Stomach smooth muscle (tissue), 2 donors: ENCODE data around the gene UBR3.
A peak's percentile ranks its signal among the peaks of the same experiment; 100 is the strongest.
"Not testable (repeated sequence)": the region's sequence is repeated elsewhere in the genome, so short reads cannot be mapped to it uniquely, and the experiment has no call there.

Source experiments
- H3K27ac ChIP-seq: one replicate; pipeline ENCODE4 v1.7.0; 2013; ENCODE audit warnings: mild to moderate bottlenecking, low read length, inconsistent platforms
- H3K27me3 ChIP-seq, 2 donors: one replicate each; pipeline ENCODE4 v1.7.0; 2013; ENCODE audit warnings: low read length in 2 of 2; ENCODE audit not compliant: insufficient read depth in 2 of 2, control insufficient read depth in 1 of 2
- H3K36me3 ChIP-seq, 2 donors: one replicate each; pipeline ENCODE4 v1.7.0; 2013; ENCODE audit warnings: low read length in 2 of 2; ENCODE audit not compliant: control insufficient read depth in 2 of 2, insufficient read depth in 2 of 2
- H3K4me1 ChIP-seq: one replicate; pipeline ENCODE4 v1.7.0; 2013; ENCODE audit warnings: low read length; ENCODE audit not compliant: control insufficient read depth, insufficient read depth
- H3K4me3 ChIP-seq, 2 donors: one replicate each; pipeline ENCODE4 v1.7.0; 2013; ENCODE audit warnings: low read length in 2 of 2
- H3K9ac ChIP-seq, 2 donors: one replicate each; pipeline ENCODE4 v1.7.0; 2013; ENCODE audit warnings: low read length in 2 of 2, mild to moderate bottlenecking in 1 of 2
- H3K9me3 ChIP-seq, 2 donors: one replicate each; pipeline ENCODE4 v1.7.0; 2013; ENCODE audit warnings: low read length in 2 of 2; ENCODE audit not compliant: control insufficient read depth in 2 of 2
- donor health status: healthy.
- donor health status: Pancreatic carcinoma.

UBR3 gene

GRCh38 chr2:169798718-169799592 lies 28.3 kb upstream of the UBR3 start, which contains the start of gene SSB:
TSS of gene SSB (plus strand) at chr2:169798871. CDS start at chr2:169800961, 2,090 bp downstream.
- peak within 1 kb of the TSS; percentile 76 for H3K27ac ChIP-seq
- H3K4me1 ChIP-seq, result no peaks in the 10 kb centered on the region
- H3K9me3 ChIP-seq, result no peaks in the 10 kb centered on the region
- peak within 1 kb of the TSS; percentile 81 to 85 for H3K9ac ChIP-seq
- peak within 1 kb of the TSS; percentile 61 to 90 for H3K4me3 ChIP-seq
- peaks cover 0 to 3% of the 10 kb centered on the region in 2 donors for H3K36me3 ChIP-seq
- no peaks in the 10 kb centered on the region for H3K27me3 ChIP-seq

DNA sequence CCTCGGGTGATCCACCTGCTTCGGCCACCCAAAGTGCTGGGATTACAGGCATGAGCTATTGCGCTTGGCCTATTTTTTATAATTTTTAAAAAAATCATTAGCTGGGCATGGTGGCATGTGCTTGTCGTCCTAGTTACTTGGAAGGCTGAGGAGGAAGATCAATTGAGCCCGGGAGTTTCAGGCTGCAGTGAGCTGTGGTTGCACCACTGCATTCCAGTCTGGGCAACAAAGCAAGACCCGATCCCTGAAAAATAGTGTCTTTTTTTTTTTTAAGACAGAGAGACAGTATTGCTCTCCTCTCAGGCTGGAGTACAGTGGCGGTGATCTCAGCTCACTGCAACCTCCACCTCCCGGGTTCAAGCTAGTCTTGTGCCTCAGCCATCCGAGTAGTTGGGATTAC lies 23.8 kb upstream of the UBR3 start:
- no peak overlapping the region for H3K27ac ChIP-seq
- peaks cover 18 to 21% of the 10 kb centered on the region in 2 donors for H3K36me3 ChIP-seq
- H3K4me1 ChIP-seq, result no peaks in the 10 kb centered on the region
- H3K9ac ChIP-seq, result no peak overlapping the region
- no peaks in the 10 kb centered on the region for H3K27me3 ChIP-seq
- no peak overlapping the region for H3K4me3 ChIP-seq
- no peaks in the 10 kb centered on the region for H3K9me3 ChIP-seq

DNA sequence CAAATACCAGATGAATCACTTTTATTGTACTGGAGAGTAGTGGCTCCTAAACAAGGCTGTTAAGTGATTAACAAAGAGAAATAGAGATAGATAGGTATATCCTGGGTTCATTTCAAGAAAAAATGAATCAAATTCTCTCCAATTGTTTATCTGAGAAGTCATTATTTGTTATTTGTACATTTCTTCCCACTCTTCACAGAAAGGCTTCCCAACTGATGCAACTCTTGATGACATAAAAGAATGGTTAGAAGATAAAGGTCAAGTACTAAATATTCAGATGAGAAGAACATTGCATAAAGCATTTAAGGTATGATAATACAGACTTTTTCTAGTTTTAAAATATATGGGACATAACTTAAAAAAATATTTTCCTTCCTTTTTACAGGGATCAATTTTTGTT lies 20.7 kb upstream of the UBR3 start:
- Histone ChIP-seq H3K27me3 (no peaks in the 10 kb centered on the region), H3K9ac (no peak overlapping the region), H3K4me3 (no peak overlapping the region), H3K27ac (no peak overlapping the region), H3K9me3 (no peaks in the 10 kb centered on the region), H3K4me1 (no peaks in the 10 kb centered on the region), H3K36me3 (peaks cover 20 to 24% of the 10 kb centered on the region in 2 donors)

DNA sequence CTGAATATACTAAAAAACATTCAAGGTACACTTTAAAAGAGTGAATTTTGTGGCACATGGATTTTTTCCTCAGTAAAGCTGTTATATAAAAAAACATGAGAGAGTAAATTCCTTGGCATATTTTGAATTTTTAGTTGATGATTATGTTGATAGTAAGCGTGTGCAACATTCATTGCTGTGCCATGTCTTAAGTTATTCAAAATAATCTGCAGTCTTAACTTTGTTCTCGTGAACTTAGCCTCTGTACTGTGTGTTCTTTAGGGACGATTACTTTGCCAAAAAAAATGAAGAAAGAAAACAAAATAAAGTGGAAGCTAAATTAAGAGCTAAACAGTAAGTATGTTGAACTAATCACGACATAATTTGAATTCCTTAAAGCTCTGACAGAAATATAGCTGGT lies 19.0 kb upstream of the UBR3 start:
- no peak overlapping the region for H3K9ac ChIP-seq
- H3K9me3 ChIP-seq, result no peaks in the 10 kb centered on the region
- no peaks in the 10 kb centered on the region for H3K27me3 ChIP-seq
- H3K4me3 ChIP-seq, result no peak overlapping the region
- H3K4me1 ChIP-seq, result no peaks in the 10 kb centered on the region
- no peak overlapping the region for H3K27ac ChIP-seq
- H3K36me3 ChIP-seq, result peaks cover 25 to 30% of the 10 kb centered on the region in 2 donors

GRCh38 chr2:169815849-169816248 lies 11.4 kb upstream of the UBR3 start:
- H3K4me1 ChIP-seq, result no peaks in the 10 kb centered on the region
- no peak overlapping the region for H3K9ac ChIP-seq
- H3K36me3 ChIP-seq, result peaks cover 18 to 21% of the 10 kb centered on the region in 2 donors
- H3K27me3 ChIP-seq, result no peaks in the 10 kb centered on the region
- H3K27ac ChIP-seq, result no peak overlapping the region
- no peak overlapping the region for H3K4me3 ChIP-seq
- no peaks in the 10 kb centered on the region for H3K9me3 ChIP-seq

DNA sequence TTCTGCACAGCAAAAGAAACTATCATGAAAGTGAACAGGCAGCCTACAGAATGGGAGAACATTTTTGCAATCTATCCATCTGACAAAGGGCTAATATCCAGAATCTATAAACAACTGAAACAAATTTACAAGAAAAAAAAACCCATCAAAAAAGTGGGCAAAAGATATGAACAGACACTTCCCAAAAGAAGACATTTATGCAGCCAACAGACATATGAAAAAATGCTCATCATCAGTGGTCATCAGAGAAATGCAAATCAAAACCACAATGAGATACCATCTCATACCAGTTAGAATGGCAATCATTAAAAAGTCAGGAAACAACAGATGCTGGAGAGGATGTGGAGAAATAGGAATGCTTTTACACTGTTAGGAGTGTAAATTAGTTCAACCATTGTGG lies 10.3 kb upstream of the UBR3 start:
- H3K36me3 ChIP-seq, result peaks cover 18 to 21% of the 10 kb centered on the region in 2 donors
- H3K27me3 ChIP-seq, H3K27ac ChIP-seq, H3K9ac ChIP-seq, H3K4me1 ChIP-seq, H3K9me3 ChIP-seq, H3K4me3 ChIP-seq: not testable (repeated sequence)

DNA sequence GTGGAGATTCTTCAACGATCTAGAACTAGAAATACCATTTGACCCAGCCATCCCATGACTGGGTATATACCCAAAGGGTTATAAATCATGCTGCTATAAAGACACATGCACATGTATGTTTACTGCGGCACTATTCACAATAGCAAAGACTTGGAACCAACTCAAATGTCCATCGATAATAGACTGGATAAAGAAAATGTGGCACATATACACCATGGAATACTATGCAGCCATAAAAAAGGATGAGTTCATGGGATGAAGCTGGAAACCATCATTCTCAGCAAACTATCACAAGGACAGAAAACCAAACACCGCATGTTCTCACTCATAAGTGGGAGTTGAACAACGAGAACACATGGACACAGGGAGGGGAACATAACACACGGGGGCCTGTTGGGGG lies 9.9 kb upstream of the UBR3 start:
- H3K9ac ChIP-seq, H3K9me3 ChIP-seq, H3K27ac ChIP-seq, H3K4me1 ChIP-seq, H3K4me3 ChIP-seq, H3K27me3 ChIP-seq: not testable (repeated sequence)
- peaks cover 16 to 17% of the 10 kb centered on the region in 2 donors for H3K36me3 ChIP-seq

- peaks cover 12 to 15% of the 10 kb centered on the region in 2 donors for H3K36me3 ChIP-seq
- H3K9ac ChIP-seq, result no peak overlapping the region
Measured at GRCh38 chr2:169818241-169818640, 9.0 kb upstream of the UBR3 start.

GRCh38 chr2:169819106-169819505 lies 8.1 kb upstream of the UBR3 start:
- Histone ChIP-seq H3K4me1 (peaks cover 6% of the 10 kb centered on the region), H3K4me3 (no peak overlapping the region), H3K27ac (no peak overlapping the region), H3K9ac (no peak overlapping the region), H3K27me3 (no peaks in the 10 kb centered on the region), H3K9me3 (no peaks in the 10 kb centered on the region), H3K36me3 (peaks cover 12 to 15% of the 10 kb centered on the region in 2 donors)

More at GRCh38 chr2:169818241-169818640, 9.0 kb upstream of the UBR3 start:
- Histone ChIP-seq H3K27ac (no peak overlapping the region), H3K9me3 (no peaks in the 10 kb centered on the region), H3K4me1 (peaks cover 6% of the 10 kb centered on the region), H3K27me3 (no peaks in the 10 kb centered on the region), H3K4me3 (no peak overlapping the region)

GRCh38 chr2:169820101-169820500 lies 7.2 kb upstream of the UBR3 start:
- not testable (repeated sequence) for H3K27ac ChIP-seq, H3K9ac ChIP-seq, H3K9me3 ChIP-seq, H3K4me3 ChIP-seq, H3K4me1 ChIP-seq, H3K27me3 ChIP-seq
- H3K36me3 ChIP-seq, result peaks cover 11 to 14% of the 10 kb centered on the region in 2 donors

DNA sequence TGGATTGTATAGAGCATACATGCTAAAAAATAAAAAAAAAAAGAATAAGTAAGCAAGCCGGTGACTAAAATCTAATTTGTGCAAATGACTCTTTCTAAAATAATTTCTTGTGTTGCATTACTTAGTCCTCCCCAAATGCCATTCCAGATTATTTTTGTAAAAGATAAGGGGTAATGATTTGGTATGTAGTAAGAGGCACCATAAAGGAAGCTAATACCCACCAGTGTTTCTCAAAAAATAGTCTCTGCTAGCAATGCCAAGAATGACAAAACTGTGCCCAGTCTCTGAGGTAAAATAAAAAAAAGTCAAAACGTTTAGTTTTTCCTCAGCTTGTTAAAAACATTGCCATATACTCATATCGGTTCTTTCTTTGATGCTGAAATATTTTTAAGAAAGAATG lies 5.2 kb upstream of the UBR3 start:
- no peaks in the 10 kb centered on the region for H3K27me3 ChIP-seq
- H3K4me1 ChIP-seq, result peaks cover 13% of the 10 kb centered on the region
- no peaks in the 10 kb centered on the region for H3K9me3 ChIP-seq
- no peak overlapping the region for H3K4me3 ChIP-seq
- H3K36me3 ChIP-seq, result peaks cover 3 to 8% of the 10 kb centered on the region in 2 donors
- H3K9ac ChIP-seq, result no peak overlapping the region
- H3K27ac ChIP-seq, result no peak overlapping the region
